GM20000 (cell line): ENCODE results near the gene PARP16.

Experiments used
- DNase-seq: peaks from one replicate; pipeline ENCODE4 v3.0.0; 2012; ENCODE audit warnings: low spot score
- TF ChIP-seq, protein P1 (sequence below): IDR thresholded peaks from 2 replicates; pipeline ENCODE4 v1.5.1; 2012; ENCODE audit warnings: mild to moderate bottlenecking, control low read depth; ENCODE audit errors: extremely low read depth, missing control alignments

PARP16 gene, protein sequence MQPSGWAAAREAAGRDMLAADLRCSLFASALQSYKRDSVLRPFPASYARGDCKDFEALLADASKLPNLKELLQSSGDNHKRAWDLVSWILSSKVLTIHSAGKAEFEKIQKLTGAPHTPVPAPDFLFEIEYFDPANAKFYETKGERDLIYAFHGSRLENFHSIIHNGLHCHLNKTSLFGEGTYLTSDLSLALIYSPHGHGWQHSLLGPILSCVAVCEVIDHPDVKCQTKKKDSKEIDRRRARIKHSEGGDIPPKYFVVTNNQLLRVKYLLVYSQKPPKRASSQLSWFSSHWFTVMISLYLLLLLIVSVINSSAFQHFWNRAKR

GRCh38 chr15:65286704-65287519 lies at the start of gene PARP16:
TSS of gene PARP16 (minus strand) at chr15:65286883. CDS start at chr15:65286426, 457 bp downstream.
- DNase-seq = peak; percentile 95
- TF ChIP-seq, protein P1, sequence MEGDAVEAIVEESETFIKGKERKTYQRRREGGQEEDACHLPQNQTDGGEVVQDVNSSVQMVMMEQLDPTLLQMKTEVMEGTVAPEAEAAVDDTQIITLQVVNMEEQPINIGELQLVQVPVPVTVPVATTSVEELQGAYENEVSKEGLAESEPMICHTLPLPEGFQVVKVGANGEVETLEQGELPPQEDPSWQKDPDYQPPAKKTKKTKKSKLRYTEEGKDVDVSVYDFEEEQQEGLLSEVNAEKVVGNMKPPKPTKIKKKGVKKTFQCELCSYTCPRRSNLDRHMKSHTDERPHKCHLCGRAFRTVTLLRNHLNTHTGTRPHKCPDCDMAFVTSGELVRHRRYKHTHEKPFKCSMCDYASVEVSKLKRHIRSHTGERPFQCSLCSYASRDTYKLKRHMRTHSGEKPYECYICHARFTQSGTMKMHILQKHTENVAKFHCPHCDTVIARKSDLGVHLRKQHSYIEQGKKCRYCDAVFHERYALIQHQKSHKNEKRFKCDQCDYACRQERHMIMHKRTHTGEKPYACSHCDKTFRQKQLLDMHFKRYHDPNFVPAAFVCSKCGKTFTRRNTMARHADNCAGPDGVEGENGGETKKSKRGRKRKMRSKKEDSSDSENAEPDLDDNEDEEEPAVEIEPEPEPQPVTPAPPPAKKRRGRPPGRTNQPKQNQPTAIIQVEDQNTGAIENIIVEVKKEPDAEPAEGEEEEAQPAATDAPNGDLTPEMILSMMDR = peak; percentile 44

DNA sequence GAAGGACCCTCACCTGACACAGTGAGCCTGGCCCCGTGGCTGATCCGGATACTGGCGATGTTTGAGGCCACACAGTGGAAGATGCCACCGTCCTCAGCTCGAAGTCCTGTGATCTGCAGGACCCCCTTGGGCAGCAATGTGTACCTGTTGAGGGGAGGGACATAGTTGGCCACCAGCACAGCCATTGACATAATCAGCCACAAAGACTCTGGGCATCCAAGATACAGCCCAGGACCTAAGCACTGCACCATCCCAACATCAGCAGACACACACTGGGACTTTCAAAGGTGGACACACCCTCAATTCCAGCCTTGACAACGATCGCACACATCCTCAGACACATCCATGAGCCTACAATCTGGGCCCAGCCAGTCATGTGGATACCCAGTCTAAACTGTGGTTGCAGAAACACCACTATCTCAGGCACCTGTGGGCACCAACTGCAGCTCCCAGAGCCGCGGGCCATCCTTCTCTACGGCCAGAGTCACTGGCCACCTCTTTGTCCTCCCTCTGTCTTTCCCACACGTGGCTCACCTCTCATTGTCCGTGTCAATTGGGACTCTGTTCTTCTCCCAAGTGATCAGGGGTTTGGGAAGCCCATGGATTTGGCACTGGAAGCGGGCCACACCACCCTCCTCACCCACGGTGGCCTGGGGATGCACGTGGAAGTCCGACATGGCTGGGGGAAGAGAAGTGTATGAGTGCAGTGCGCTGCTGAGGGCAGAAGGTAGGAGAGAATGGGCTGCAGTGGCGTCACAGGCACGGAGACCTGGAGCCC lies 48.8 kb upstream of the PARP16 start:
- TF ChIP-seq, protein P1 = no peak
- DNase-seq = no peak

DNA sequence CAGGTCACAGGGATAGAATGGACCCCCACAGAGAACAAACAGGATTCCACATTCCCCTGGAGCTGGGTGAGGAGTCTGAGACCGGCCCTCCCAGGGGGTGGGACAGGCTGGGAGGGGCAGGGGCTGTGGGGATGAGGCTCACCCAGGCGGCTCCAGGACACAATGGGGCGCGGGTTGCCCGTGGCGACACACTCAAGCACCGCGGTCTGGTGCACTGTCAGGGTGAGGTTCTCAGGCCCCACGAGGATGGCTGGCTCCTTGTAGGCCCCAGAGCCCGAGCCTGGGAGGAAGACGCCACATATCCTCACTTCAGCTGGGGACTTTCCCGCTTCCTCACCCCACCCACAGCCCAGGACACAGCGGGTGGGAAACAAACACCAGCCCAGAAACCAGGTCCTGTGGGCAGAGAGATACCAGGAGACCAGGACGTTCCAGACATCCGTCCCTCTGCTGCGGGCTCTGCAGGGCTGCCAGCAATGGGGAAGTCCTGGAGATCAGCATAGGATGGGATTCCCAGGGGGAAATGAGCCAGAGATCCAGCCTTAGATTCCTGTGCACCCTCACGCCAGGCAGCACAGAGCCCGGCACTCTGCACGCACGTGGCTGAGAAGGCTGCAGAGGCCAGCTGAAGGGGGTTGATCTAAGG lies 48.0 kb upstream of the PARP16 start:
- no peak for DNase-seq

GRCh38 chr15:65333856-65334255 lies 47.2 kb upstream of the PARP16 start:
- no peak for DNase-seq
- TF ChIP-seq, protein P1 = no peak

More for the DNA sequence above, 48.0 kb upstream of the PARP16 start:
- TF ChIP-seq, protein P1 = no peak

DNA sequence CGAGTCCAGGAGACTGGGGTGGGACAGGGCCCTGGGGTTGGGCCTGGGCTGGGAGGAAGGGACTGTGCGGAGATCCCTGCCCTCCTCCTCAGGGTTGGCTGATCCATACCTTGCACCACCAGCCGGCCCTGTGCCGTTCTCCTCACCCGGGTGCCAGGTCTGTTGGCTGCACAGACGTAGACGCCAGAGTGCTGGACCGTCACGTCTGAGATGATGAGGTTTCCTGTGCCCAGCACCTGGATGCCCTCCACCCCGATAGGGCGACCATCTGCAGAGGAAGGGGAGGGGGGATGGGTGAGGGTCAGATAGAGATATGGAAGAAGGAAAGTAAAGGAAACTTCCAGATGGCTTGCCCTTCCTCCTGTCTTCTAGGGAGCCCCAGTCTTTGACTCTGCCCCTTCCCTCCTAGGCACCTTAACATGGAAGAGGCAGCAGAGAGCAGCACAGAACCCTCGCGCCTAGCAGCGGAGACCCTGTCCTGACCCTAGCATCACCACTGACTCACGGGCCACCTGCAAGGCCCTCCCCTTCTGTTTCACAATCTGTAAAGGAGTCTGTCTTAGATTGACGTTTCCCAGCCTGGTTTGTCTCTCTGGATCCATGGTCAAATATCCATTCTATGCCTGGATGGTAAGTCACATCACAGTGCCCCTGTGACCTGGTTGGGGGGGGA lies 46.6 kb upstream of the PARP16 start:
- DNase-seq = no peak
- TF ChIP-seq, protein P1 = no peak

DNA sequence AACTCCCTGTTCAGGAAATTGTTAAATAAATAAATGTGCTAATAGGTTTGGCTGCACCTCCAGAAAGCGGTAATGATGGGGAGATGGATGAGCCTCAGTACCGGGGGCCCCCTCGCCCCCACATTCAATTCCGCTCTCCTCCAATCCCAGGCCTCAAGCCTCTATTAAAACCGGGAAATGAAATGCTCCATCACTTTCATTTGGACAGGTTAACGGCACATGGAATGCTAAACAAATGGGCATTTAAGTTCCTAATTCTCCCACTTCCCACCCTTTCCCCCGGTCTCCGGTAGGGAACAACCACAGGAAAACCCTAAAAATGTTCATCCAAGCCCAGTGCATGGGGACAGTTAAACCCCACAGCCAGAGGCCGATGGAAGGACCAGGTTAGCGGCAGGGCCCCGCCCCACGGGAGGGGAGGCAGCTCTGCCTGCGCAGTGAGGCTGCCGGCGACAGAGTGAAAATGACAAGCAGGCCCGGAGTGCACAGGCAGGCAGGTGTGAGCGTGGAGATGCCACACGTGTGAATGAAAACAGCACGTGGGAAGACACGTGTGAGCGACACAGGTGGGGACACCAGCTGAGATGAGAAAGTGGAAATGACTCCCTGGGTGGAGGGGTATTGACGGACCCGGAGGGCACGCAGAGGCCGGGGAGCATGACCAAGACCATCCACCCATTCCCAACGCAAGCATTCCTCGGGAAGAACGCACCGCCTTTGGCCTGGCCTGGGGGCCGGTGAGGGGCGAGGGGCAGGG lies 45.9 kb upstream of the PARP16 start:
- TF ChIP-seq, protein P1 = no peak
- no peak for DNase-seq
